D721Med (cell line): ENCODE measurements around the gene POLR2F.

ENCODE experiments used
- DNase-seq: peaks from one replicate; pipeline ENCODE4 v3.0.0; 2011; ENCODE audit warnings: low spot score; ENCODE audit not compliant: insufficient read length
- FAIRE-seq: peaks from 2 replicates; lab custom pipeline; 2011; peaks lifted over from hg19 to GRCh38; lab: Jason Lieb, UNC
- TF ChIP-seq, protein P1 (sequence below): IDR thresholded peaks from 2 replicates; pipeline ENCODE4 v1.5.1; 2012; ENCODE audit warnings: mild to moderate bottlenecking, control low read depth; ENCODE audit not compliant: insufficient read depth; ENCODE audit errors: missing control alignments

POLR2F gene

GRCh38 chr22:38005943-38006342 is 52.4 kb downstream of the POLR2F start:
- no peak for FAIRE-seq
- TF ChIP-seq, protein P1, sequence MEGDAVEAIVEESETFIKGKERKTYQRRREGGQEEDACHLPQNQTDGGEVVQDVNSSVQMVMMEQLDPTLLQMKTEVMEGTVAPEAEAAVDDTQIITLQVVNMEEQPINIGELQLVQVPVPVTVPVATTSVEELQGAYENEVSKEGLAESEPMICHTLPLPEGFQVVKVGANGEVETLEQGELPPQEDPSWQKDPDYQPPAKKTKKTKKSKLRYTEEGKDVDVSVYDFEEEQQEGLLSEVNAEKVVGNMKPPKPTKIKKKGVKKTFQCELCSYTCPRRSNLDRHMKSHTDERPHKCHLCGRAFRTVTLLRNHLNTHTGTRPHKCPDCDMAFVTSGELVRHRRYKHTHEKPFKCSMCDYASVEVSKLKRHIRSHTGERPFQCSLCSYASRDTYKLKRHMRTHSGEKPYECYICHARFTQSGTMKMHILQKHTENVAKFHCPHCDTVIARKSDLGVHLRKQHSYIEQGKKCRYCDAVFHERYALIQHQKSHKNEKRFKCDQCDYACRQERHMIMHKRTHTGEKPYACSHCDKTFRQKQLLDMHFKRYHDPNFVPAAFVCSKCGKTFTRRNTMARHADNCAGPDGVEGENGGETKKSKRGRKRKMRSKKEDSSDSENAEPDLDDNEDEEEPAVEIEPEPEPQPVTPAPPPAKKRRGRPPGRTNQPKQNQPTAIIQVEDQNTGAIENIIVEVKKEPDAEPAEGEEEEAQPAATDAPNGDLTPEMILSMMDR: no peak
- no peak for DNase-seq

DNA sequence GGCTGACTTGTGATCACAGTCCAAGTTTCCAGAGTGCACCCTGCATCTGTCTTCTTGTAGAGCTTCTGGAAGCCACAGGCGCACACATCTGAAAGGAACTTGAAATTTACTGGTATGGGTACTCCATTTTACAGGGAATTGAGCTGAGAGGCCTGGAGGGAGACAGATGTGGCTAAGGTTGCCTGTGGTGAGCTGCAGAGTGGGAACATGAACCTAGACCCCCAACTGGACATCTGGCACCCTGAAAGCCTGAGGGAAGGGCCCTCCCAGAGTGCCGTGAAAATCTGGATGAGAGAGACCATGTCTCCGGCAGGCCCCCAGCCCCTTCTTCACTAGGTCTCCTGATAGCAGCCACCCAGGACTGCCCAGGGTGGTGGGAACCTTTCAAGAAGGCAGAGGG is 53.4 kb downstream of the POLR2F start:
- DNase-seq (no peak), FAIRE-seq (no peak)
- TF ChIP-seq, protein P1: no peak

GRCh38 chr22:38007330-38007902 is 53.9 kb downstream of the POLR2F start:
- TF ChIP-seq, protein P1: no peak
- FAIRE-seq (no peak), DNase-seq (no peak)

- DNase-seq (no peak), FAIRE-seq (no peak)
- TF ChIP-seq, protein P1: no peak
Measured at GRCh38 chr22:38009000-38009806, 55.7 kb downstream of the POLR2F start.

GRCh38 chr22:38012604-38013072 is 59.1 kb downstream of the POLR2F start:
- FAIRE-seq (no peak), DNase-seq (no peak)
- TF ChIP-seq, protein P1: no peak

DNA sequence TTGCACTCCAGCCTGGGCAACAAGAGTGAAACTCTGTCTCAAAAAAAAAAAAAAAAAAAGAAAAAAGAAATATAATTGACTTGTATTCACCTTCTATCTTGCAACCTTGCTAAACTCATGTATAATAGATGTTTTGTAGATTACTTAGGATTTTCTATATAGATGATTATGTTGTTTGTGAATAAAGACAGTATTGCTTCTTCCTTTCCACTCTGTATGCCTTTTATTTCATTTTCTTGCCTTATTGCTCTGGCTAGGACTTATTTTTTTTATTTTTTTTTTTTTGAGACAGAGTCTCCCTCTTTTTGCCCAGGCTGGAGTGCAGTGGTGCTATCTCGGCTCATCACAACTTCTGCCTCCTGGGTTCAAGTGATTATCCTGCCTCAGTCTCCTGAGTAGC is 60.6 kb downstream of the POLR2F start:
- TF ChIP-seq, protein P1: no peak
- no peak for DNase-seq
- FAIRE-seq: no peak
